GM15510 (cell line): ENCODE data around the gene IL17D.

Experiments used
- POLR2A ChIP-seq: IDR thresholded peaks from 3 replicates; pipeline ENCODE4 v1.6.1; 2011; ENCODE audit warnings: borderline replicate concordance; ENCODE audit not compliant: insufficient read length; ENCODE audit errors: extremely low read depth

The IL17D gene

DNA sequence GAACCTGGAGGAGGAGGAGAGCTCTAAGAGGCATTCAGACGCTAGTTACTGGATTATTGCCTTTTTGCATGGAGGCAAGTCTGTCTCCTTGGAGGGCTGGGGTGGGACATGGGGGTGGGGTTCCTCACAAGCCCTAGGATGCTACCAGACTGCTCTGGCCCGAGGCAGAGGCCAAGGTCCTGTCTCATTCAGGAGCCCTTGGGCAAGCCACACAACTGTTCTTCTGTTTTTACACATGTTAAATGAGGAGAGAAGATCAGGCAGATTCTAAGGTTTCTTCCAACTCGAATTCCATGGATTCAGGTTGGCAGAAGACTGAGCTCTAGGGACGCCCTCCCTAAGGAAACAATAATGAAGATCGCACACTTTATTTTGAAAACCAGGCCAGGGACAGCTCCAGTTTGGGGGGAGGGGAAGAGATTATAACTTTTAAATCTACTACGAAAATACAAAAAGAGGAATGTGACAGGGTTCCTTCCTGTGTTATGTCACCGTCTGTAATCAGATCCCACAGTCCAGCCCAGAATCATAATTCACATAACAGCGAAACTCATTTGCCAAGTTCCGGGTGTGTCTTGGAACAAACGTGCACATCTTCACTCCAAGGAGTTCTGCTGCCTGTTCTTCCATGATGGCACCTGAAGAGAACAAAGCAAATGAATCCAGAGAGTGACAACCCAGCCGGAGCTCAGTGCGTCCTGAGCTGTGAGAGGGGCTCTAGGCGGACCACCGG is 25.2 kb downstream of the IL17D start:
- no peak for TF ChIP-seq POLR2A

DNA sequence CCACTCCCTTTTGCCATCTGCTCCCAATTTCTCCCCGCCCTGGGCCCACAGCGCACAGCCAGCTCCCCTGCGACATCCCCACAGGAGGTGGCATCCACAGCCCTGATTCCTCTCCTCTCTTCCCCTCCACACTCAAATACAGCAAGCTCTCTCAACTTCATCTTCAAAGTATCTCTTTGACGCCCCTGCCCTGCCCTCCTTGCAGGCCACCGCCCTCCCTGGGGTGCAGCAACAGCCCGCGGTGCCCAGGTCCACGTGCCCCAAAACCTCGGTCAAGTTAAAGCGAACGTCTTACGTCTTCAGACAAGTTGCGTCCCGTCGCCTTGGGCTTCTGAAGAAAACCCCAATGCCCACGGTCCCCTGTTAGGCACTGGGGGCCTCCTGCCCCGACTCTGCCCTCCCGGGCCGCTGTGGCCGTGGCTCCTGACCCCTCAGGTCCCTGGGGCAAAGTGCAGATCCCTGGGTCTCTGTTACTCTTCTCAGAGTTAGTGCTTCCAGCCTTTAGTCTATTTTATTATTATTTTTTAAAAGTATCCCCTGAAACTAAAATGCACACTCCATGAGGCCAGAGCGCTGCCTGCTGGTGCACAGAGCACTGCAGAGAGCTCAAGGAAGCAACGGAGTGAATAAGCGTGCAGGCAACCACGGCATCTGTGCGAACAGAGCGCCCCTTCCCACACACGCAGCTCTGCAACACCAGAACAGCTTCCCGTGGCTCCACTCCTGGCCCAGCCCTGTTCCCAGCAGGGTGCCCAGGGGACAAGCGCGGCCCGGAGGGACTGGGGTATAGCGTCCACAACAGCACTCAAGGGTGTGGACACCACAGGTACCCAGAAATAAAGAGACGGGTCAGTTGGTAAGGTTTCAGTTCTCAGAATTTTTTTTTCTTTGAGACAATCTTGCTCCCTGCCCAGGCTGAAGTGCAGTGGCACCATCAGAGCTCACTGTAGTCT is 26.4 kb downstream of the IL17D start:
- TF ChIP-seq POLR2A, result no peak

DNA sequence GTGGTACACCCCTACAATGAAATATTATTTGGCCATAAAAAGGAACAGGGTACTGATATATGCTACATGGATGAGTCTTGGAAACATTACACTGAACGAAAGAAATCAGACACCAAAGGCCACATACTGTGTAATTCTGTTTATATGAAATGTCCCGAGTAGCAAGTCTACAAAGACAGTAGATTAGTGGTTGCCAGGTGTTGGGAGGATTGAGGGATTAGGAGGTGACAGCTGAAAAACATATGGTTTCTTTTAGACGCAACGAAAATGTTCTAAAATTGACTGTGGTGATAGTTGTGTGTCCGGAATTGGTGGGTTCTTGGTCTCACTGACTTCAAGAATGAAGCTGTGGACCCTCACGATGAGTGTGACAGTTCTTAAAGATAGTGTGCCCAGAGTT is 35.1 kb downstream of the IL17D start:
- TF ChIP-seq POLR2A, result no peak

DNA sequence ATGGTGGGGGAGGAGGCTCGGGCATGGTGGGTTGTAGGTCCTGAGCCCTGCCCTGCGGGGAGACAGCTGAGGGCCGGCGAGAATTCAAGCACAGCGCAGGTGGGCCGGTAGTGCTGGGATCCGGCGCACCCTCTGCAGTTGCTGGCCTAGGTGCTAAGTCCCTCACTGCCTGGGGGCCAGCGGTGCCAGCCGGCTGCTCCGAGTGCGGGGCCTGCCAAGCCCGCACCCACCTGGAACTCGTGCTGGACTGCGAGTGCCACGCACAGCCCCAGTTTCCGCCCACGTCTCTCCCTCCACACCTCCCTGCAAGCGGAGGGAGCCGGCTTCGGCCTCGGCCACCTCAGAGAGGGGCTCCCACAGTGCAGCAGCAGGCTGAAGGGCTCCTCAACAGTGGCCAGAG is 36.5 kb downstream of the IL17D start:
- no peak for TF ChIP-seq POLR2A

DNA sequence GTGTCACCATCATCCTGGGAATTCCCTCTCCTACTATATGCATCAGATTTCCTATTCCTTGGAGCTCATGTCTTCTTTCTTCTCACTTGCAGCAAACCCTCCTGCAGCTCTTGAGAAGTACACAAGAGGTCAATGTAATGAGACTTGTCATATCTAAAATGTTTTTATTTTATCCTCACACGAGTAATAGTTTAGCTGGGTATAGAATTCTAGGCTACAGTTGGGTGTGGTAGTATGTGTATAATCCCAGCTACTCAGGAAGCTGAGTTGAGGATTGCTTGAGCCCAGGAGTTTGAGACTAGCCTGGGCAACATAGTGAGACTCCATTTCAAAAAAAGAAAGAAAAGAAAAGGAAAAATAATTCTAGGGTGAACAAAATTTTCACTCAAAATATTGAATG is 45.9 kb downstream of the IL17D start:
- TF ChIP-seq POLR2A, result no peak

DNA sequence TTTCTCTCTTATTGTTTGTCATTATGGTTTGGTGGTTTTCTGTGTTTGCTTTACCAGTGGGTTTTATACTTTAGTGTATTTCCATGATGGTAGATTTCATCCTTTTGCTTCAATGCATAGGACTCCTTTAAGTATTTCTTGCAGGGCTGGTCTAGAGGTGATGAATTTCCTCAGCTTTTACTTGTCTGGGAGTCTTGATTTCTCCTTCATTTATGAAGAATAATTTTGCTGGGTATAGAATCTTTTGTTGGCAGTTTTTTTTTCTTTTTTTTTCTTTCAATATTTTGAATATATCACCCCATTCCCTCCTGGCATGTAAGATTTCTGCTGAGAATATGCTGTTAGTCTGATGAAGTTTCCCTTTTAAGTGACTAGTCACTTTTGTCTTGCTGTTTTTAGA is 50.5 kb downstream of the IL17D start:
- TF ChIP-seq POLR2A, result no peak

DNA sequence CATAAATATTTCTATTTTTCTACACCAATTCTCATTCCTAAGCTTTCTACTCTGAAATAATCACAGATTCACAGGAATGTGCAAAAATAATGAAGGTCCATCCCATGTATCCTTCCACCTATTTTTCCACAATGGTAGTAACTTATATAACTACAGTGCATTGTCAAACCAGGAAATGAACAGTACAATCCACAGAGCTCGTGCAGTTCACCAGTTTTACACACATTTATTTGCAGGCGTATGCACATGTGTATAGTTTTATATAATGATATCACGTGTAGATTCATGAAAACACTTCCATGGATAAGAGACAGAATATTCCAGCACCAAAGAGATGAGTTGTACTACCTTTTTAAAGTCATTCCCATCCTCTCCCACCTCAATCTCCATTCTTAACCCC is 57.4 kb downstream of the IL17D start:
- no peak for TF ChIP-seq POLR2A

DNA sequence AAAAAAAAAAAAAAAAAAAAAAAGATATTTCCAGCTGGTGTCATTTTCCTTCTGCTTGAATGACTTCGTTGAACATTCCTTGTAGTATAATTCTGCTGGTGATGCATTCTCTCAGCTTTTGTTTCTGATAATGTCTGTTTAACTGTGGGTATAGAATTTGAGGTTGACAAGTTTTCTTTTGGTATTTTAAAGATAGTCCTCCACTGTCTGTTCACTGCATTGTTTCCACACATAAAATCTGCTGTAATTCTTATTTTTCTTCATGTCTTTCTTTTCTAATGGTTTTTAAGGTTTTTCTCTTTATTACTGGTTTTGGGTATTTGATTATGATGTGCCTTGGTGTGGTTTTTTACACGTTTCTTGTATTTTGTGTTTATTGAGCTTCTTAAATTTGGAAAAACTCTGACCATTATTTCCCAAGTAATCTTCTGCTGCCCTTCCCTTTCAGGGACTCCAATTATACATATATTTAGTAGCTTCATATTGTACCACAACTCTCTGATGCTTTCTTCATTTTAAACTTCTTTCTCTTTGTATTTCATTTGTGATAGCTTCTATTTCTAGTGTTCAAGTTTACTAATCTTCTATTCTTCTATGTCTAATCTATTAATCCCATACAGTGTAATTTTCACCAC is 63.9 kb downstream of the IL17D start:
- no peak for TF ChIP-seq POLR2A

DNA sequence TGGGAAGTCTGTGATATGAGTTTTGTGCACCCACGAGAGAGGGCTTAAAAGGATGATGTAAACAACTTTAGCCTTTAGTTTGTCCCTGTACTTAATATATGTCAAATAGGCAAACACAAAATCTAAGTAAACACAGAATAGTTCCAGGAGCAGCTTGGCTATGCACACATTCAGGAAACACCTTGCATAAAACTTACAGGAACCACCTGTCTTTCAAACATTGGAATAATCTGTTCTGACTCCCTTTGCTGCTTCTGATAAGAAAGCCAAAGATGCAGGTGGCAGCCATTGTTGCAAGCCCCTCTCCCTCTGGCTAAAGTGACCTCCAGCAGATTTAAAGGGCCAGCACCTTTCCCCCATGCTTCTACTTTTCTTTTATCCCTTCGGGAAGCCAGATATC is 65.6 kb downstream of the IL17D start:
- no peak for TF ChIP-seq POLR2A

DNA sequence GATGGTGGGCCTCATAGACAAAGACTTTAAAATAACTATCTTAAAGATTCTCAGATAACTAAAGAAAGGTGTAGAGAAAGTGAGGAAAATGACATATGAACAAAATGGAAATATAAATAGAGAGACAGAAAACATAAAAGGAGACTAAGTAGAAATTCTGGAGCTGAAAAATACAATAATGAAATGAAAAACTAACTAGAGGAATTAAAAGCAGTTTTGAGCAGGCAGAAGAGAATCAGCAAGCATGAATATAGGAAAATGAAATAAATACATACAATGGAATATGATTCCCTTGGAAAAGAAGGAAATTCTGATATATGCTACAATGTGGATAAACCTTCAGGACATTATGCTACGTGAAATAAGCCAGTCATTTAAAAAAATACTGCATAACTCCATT is 66.3 kb downstream of the IL17D start:
- TF ChIP-seq POLR2A, result no peak
